A549 treated with CpdA at 1 μM for 4 hours (cell line): ENCODE measurements around the gene WFDC1. TPM values are rescaled to one million over a fixed set of nuclear protein-coding genes. Genes with fewer than 3 reads are reported as not detected.

Source experiments
- total RNA-seq: library from RNA; stranded (reverse); fragments of 200-300 nt; extraction: Qiagen RNA extraction; gene quantifications from 5 replicates; pipeline ENCODE4 v1.2.3, GENCODE V29; 2022; ENCODE audit warnings: low read depth

The WFDC1 gene, protein sequence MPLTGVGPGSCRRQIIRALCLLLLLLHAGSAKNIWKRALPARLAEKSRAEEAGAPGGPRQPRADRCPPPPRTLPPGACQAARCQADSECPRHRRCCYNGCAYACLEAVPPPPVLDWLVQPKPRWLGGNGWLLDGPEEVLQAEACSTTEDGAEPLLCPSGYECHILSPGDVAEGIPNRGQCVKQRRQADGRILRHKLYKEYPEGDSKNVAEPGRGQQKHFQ
- not detected in 5 replicates for total RNA-seq

DNA sequence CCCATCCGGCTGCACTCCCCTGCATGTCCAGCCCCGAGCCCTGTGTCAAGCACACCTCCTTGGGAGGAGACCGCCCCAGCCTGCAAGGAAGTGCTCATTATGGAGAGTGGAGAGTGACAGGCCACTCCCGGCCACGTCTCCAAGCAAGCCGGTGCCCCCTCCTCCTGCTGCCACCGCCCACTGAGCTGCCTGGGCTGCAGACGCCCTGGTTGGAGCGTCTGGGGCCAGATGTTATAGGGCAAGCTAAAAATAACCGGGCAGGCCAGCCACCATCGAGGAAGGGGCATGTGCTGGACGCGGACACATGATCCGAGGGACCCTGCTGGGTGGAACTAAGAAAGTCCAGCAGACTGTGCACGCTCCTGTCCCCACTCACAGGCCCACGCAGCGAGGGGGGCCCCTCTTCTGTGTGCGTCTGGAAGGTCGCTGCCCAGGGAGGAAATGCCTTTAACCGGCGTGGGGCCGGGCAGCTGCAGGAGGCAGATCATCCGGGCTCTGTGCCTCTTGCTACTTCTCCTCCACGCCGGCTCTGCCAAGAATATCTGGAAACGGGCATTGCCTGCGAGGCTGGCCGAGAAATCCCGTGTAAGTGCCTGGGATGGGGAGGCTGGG lies at the start of gene WFDC1:
WFDC1 (plus strand) TSS at position 348 of the 612 bp plus-strand sequence; CDS start at position 442, 94 bp downstream.

DNA sequence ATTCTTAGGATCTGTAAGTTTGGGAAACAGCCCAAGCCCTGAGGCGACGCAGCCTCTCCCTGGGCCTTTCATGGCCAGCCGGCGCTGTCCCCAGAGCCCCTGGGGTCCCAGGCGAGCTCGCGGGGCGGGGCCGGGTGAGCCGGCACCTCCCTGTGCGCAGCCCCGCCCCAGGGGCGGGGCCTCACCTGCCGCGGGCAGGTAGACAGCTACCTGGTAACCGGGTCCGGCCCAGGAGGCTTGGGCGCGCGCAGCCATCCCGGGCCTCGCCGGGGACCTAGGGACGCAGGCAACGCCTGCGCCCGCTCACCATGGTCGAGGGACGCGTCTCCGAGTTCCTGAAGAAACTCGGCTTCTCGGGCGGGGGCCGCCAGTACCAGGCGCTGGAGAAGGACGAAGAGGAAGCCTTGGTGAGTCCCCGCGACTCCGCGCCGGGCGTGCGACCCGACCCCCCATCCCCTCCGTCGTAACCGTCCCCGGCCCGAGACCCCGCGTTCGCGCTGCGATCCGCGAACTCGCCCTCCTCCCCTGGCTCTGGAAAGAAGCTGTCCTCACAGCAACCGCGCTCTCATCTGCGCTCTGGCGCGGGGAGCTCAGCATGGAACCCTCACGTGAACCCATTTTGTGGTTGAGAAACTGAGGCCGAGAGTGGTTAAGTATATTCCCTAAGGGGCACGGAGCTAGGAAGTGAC lies 73.8 kb downstream of the WFDC1 start, which contains the start of gene ATP2C2:
ATP2C2 (plus strand) TSS at position 231 of the 689 bp plus-strand sequence; CDS start at position 309, 78 bp downstream.

Other genes starting within 250 kb of the WFDC1 start
- 42.3 to 48.9 TPM (median 46.1 TPM) in 5 replicates for gene MBTPS1, start 177.9 kb upstream of the WFDC1 start, total RNA-seq
- gene HSDL1, start 149.7 kb upstream of the WFDC1 start, total RNA-seq: 17.2 to 18.7 TPM (median 18.1 TPM) in 5 replicates
- 0.09 to 0.50 TPM (median 0.19 TPM) in 5 replicates for gene DNAAF1, start 149.6 kb upstream of the WFDC1 start, total RNA-seq
- gene TAF1C, start 107.8 kb upstream of the WFDC1 start, total RNA-seq: 25.1 to 35.3 TPM (median 27.9 TPM) in 5 replicates
- not detected in 5 replicates for gene ADAD2, start 103.7 kb upstream of the WFDC1 start, total RNA-seq
- gene KCNG4, start 54.9 kb upstream of the WFDC1 start, total RNA-seq: not detected in 5 replicates
- 0.05 to 0.48 TPM (median 0.21 TPM) in 4 of 5 replicates, not detected in the other for gene ATP2C2, start 73.7 kb downstream of the WFDC1 start, total RNA-seq
- 47.1 to 60.5 TPM (median 52.1 TPM) in 5 replicates for gene MEAK7, start 209.8 kb downstream of the WFDC1 start, total RNA-seq